Vagina (tissue), 2 donors: ENCODE measurements around the gene PLP1. TPM values are rescaled to one million over a fixed set of nuclear protein-coding genes. Genes with fewer than 3 reads are reported as not detected.

ENCODE experiments used
- DNase-seq, 2 donors: peaks; one replicate each; pipeline ENCODE4 v3.0.0-alpha.2; 2017; ENCODE audit errors: extremely low spot score in 2 of 2
- H3K27ac ChIP-seq: fragments of 200-600 bp; sonication (generic); one replicate; pipeline ENCODE4 v1.5.1; 2019
- H3K27me3 ChIP-seq: fragments of 200-600 bp; sonication (generic); one replicate; pipeline ENCODE4 v1.5.1; 2019
- H3K36me3 ChIP-seq, 2 donors: fragments of 200-600 bp; sonication (generic); one replicate each; pipeline ENCODE4 v1.5.1; 2017 to 2019
- H3K4me1 ChIP-seq: fragments of 200-600 bp; sonication (generic); one replicate; pipeline ENCODE4 v1.5.1; 2019
- H3K4me3 ChIP-seq, 2 donors: fragments of 200-600 bp; sonication (generic); 1 replicate in 1 of 2; 2 replicates in 1 of 2; pipeline ENCODE4 v1.5.1; 2016 to 2019
- H3K9me3 ChIP-seq: fragments of 200-600 bp; sonication (generic); one replicate; pipeline ENCODE4 v1.5.1; 2019
- POLR2A ChIP-seq, 2 donors: fragments of 450-650 bp; IDR thresholded peaks; one replicate each; pipeline ENCODE4 v1.6.1; 2017; ENCODE audit warnings: antibody characterized with exemption in 2 of 2, mild to moderate bottlenecking in 2 of 2, moderate library complexity in 2 of 2
- POLR2AphosphoS5 ChIP-seq, 2 donors: sonication (generic); formaldehyde crosslinking; IDR thresholded peaks; one replicate each; pipeline ENCODE4 v1.9.0; 2017; ENCODE audit warnings: antibody characterized with exemption in 2 of 2, mild to moderate bottlenecking in 2 of 2, low read depth in 1 of 2; ENCODE audit not compliant: insufficient read depth in 1 of 2
- intact Hi-C: fragments of 100-400 bp; cut with DNase I; formaldehyde crosslinking; loops from one replicate; pipeline ENCODE4 v1.15.1; 2023
- total RNA-seq: library from RNA; depleted of rRNA; stranded (reverse); fragments of >200 nt; gene quantifications from one replicate; pipeline ENCODE4 v1.2.3, GENCODE V29; 2016
- TF ChIP-seq, protein P1 (sequence below), 3 experiments: fragments of 450-650 bp in 2 of 3; fragments of 200-600 bp in 1 of 3; sonication (generic) in 1 of 3; IDR thresholded peaks; one replicate each; pipeline ENCODE4 v1.5.1; 2017 to 2019; ENCODE audit warnings: antibody characterized with exemption in 3 of 3, mild to moderate bottlenecking in 2 of 3, moderate library complexity in 2 of 3

The PLP1 gene
- total RNA-seq, 1 donor from 2014 or later, result 8.8 TPM

GRCh38 chrX:103773445-103773844 is 3.2 kb upstream of the PLP1 start:
- intact Hi-C loops, result no loop called here
- no peak overlapping the region for H3K27ac ChIP-seq
- H3K36me3 ChIP-seq, result no peaks in the 10 kb centered on the region
- H3K9me3 ChIP-seq, result no peaks in the 10 kb centered on the region
- H3K4me3 ChIP-seq, result no peak overlapping the region
- no peaks in the 10 kb centered on the region for H3K27me3 ChIP-seq
- no peaks in the 10 kb centered on the region for H3K4me1 ChIP-seq
- no peak for TF ChIP-seq POLR2A (IDR thresholded peaks at IDR 0.05)
- TF ChIP-seq POLR2AphosphoS5 (IDR thresholded peaks at IDR 0.05; ENCODE audit: insufficient read depth in 1 of 2, low read depth in 1 of 2), result no peak
- TF ChIP-seq, protein P1, sequence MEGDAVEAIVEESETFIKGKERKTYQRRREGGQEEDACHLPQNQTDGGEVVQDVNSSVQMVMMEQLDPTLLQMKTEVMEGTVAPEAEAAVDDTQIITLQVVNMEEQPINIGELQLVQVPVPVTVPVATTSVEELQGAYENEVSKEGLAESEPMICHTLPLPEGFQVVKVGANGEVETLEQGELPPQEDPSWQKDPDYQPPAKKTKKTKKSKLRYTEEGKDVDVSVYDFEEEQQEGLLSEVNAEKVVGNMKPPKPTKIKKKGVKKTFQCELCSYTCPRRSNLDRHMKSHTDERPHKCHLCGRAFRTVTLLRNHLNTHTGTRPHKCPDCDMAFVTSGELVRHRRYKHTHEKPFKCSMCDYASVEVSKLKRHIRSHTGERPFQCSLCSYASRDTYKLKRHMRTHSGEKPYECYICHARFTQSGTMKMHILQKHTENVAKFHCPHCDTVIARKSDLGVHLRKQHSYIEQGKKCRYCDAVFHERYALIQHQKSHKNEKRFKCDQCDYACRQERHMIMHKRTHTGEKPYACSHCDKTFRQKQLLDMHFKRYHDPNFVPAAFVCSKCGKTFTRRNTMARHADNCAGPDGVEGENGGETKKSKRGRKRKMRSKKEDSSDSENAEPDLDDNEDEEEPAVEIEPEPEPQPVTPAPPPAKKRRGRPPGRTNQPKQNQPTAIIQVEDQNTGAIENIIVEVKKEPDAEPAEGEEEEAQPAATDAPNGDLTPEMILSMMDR (IDR thresholded peaks at IDR 0.05), result no peak
- no peak for DNase-seq

- Histone ChIP-seq H3K9me3 (no peaks in the 10 kb centered on the region), H3K27me3 (no peaks in the 10 kb centered on the region), H3K27ac (no peak overlapping the region), H3K4me1 (no peaks in the 10 kb centered on the region), H3K4me3 (no peak overlapping the region), H3K36me3 (no peaks in the 10 kb centered on the region)
- no peak for DNase-seq
- intact Hi-C loops, result no loop called here
- no peak for TF ChIP-seq POLR2A (IDR thresholded peaks at IDR 0.05)
- TF ChIP-seq, protein P1 (IDR thresholded peaks at IDR 0.05), result no peak
- TF ChIP-seq POLR2AphosphoS5 (IDR thresholded peaks at IDR 0.05; ENCODE audit: insufficient read depth in 1 of 2, low read depth in 1 of 2), result no peak
Measured at GRCh38 chrX:103774070-103774642, 2.5 kb upstream of the PLP1 start.

DNA sequence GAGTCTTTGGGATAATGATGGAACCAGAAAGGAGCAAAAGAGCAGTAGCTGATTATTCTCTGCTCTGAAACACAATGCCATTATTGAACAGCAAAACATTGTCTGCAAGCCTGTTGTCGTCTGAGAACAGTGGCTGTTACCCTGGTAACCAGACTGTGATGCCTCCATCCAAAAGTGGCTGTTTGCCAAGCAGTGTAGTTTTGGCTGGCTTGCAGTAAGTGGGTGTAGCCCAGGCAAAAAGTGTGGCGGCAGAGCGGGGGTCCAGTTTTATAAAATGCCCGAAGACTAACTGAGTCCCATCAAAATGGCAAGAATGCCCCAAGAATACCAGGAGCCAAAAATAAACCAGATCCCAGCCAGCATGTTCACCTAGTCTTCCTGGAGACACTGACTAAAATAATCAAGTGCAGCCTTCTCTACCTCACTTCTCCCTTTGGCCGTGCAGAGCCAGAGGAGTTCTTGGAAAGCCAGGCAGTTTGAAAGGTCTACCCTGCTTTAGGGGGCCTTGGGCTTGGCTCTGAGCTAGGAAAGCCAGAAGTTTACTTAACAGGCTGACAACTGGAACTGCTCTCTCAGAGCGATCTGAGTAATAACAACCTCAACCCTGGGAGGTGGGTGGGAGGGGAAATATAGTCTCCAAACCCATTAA is 2.6 kb downstream of the PLP1 start:
- no peaks in the 10 kb centered on the region for H3K36me3 ChIP-seq
- DNase-seq, result no peak
- TF ChIP-seq POLR2AphosphoS5 (IDR thresholded peaks at IDR 0.05; ENCODE audit: insufficient read depth in 1 of 2, low read depth in 1 of 2) (no peak), POLR2A (IDR thresholded peaks at IDR 0.05) (no peak)
- TF ChIP-seq, protein P1 (IDR thresholded peaks at IDR 0.05), result no peak
- H3K27ac ChIP-seq, result no peak overlapping the region
- H3K9me3 ChIP-seq, result no peaks in the 10 kb centered on the region
- no peaks in the 10 kb centered on the region for H3K4me1 ChIP-seq
- no peak overlapping the region for H3K4me3 ChIP-seq
- no peaks in the 10 kb centered on the region for H3K27me3 ChIP-seq
- intact Hi-C loops, result no loop called here

DNA sequence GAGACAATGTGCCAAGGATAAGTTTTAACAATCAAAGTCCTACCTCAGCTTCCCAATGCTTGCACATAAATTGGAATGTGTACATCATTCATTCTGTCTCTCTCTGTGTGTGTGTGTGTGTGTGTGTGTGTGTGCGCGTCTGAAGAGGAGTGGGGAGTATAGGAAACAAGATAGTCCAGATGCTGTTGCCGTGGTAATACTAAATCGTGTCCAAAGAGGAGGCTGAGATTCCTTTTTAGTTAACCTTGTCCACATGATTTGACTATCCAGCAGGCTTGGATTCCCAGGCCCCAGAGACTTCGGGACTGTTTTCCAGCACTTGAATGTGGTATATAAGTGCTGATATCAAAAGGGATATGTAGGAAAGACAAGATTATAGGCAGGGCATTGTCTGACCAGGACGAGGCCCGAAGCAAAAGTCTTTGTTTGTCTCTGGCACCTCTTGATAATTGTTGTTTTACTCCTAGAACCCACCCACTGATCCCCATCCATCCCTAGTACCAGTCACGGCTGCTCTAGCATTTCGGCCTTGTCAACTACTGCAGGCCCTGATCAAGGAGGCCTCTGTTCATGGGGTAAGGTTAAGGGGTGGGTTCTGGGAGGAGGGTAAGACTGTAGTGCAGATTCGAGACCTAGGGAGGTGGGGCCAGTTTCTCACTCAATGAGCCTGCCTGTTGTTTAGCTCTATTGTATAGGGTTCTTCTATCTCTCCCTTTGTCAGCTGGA is 3.9 kb downstream of the PLP1 start:
- DNase-seq, result peak in 1 of 2 donors; percentile 25
- H3K36me3 ChIP-seq, result no peaks in the 10 kb centered on the region
- no peaks in the 10 kb centered on the region for H3K9me3 ChIP-seq
- intact Hi-C loops, result no loop called here
- no peak overlapping the region for H3K27ac ChIP-seq
- H3K4me1 ChIP-seq, result no peaks in the 10 kb centered on the region
- no peaks in the 10 kb centered on the region for H3K27me3 ChIP-seq
- H3K4me3 ChIP-seq, result no peak overlapping the region
- TF ChIP-seq POLR2AphosphoS5 (IDR thresholded peaks at IDR 0.05; ENCODE audit: insufficient read depth in 1 of 2, low read depth in 1 of 2) (no peak), POLR2A (IDR thresholded peaks at IDR 0.05) (no peak)
- TF ChIP-seq, protein P1 (IDR thresholded peaks at IDR 0.05), result no peak

DNA sequence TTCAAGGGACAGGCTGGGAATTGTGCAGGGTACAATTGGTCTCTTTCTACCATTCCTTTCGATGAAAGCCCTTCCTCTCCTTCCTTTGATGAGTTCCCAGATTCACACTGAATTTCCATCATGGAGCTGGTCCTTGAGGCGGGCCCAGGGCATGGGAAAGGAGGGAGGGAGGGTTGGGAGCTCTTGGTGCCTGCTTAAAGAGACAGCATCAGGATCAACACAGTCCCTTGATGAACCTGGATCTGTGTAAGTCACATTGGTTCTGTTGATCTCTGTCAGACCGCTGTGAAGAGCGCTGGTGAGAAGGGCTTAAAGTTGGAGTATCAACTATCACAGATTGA is 4.4 kb downstream of the PLP1 start:
- peak in 1 of 2 donors; percentile 42 for DNase-seq
- no peaks in the 10 kb centered on the region for H3K36me3 ChIP-seq
- intact Hi-C loops, result no loop called here
- TF ChIP-seq POLR2AphosphoS5 (IDR thresholded peaks at IDR 0.05; ENCODE audit: insufficient read depth in 1 of 2, low read depth in 1 of 2), result no peak
- TF ChIP-seq POLR2A (IDR thresholded peaks at IDR 0.05), result no peak
- TF ChIP-seq, protein P1 (IDR thresholded peaks at IDR 0.05), result no peak
- no peak overlapping the region for H3K4me3 ChIP-seq
- no peaks in the 10 kb centered on the region for H3K27me3 ChIP-seq
- no peaks in the 10 kb centered on the region for H3K9me3 ChIP-seq
- no peak overlapping the region for H3K27ac ChIP-seq
- no peaks in the 10 kb centered on the region for H3K4me1 ChIP-seq
